Stimulated activated CD4-positive, alpha-beta T cell treated with anti-CD3 and anti-CD28 coated beads, Interleukin-15, amount 100 ng/mL, for 24 hours (primary cell): ENCODE results near the gene MAPKAPK3.
"Not testable (repeated sequence)": the region's sequence is repeated elsewhere in the genome, so short reads cannot be mapped to it uniquely, and the experiment has no call there.

Experiments
- DNase-seq: peaks from one replicate; pipeline ENCODE4 v3.0.0-alpha.2; 2020

The MAPKAPK3 gene

DNA sequence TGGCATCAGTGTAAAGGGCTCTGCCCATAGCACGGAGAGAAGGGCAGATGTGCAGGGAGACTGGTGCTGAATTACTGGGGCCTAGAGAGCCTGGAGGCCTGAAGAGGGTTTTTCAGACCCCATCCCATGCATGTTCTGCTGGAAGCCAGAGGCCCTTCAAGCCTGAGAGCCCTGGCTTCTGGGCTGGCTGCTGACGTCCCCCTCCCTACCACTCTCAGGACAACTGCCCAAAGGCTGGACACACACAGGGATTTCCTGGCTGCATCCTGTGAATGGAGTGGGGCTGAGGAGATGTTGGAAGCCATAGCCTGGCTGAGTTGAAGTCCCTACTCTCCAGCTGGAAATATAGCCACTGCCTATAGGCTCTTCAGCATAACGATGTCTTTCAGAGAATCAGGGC is 40.9 kb downstream of the MAPKAPK3 start:
- no peak for DNase-seq

DNA sequence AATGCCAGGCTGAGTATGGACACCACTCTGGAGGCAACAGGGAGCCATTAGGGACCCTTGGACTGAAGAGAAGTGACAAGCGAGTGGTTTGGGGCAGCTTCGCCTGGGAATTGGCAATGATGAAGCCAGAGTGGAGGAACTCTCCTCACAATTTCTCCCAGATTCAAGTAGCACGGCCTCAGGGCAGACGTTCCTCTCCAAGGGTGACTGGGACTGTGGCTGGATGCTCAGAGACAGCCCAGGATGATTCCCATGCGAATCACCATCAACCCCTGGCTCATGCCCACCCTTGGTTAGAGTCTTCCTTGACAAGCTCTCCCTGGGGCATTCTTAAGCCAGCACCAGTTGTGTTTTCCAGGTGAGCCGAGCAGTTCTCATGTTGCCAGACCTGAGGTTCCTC is 41.5 kb downstream of the MAPKAPK3 start:
- DNase-seq, result no peak

DNA sequence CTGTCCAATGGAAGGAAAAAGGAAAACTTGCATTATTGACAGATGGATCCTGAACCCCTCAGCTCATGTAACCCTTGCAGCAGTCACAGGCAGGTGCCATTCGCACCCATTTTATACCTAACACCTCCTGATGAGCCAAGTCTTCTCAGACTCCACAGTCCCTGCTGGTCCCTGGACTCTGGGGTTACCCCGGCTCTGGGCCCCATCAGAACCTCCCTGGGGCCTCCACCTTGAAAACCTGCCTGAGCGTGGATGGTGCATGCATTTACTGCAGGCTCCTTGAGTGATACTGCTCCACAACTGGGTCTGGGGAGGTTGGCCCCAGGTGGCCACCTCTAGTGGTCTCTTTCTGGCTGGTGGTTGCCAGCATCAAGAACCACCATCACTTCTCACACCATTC is 41.9 kb downstream of the MAPKAPK3 start:
- DNase-seq, result no peak

DNA sequence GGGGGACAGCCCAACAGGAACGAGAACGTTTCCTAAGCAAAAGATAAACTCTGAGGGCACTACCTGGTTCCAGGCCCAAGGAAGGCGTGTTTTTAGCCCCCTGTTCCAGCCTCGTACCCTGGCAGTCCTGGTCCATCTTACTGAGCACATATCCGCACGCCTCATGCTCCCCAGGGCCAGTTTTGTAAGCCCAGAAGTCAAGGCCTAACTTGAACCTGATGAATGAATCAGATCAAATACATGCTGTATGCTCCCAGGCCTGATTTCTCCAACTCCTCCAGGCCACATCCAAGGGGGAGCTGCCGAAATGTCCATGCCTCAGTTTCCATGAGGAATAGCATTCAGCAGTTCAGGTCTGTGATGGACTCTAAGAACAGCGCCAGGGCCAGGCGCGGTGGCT is 43.4 kb downstream of the MAPKAPK3 start:
- no peak for DNase-seq

DNA sequence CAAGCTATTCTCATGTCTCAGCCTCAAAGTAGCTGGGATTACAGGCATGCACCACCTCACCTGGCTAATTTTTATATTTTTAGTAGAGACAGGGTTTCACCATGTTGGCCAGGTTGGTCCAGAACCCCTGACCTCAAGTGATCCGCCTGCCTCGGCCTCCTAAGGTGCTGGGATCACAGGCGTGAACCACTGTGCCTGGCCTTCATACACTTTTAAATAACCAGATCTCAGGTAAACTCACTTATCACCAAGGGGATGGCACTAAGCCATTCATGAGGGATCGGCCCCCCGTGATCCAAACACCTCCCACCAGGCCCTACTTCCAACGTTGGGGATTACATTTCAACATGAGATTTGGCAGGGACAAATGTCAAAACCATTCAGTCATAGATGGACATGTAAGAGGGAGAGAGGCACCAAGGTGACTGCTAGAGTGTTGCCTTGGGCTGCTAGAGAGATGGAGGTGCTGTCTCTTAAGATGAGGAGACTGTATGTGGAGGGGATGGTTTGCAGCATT is 44.4 kb downstream of the MAPKAPK3 start:
- no peak for DNase-seq

DNA sequence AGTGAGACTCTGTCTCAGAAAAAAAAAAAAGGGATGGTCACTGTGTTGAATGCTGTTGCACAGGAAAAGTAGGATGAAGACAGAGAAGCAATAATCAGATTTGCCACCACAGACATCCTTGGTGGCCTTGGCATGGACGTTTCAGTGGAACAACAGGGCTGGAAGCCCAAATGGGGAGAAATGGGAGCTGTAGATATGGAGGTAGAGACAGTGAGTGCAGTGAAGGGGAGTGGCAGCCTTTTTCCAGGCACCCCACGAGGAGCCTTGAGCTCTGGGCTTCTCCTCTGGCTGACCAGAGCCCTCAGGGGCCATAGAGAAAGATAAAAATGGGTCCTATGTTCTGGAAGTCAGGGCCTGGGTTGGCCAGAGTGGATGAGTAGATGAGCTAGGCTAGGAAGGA is 45.5 kb downstream of the MAPKAPK3 start:
- DNase-seq, result no peak

DNA sequence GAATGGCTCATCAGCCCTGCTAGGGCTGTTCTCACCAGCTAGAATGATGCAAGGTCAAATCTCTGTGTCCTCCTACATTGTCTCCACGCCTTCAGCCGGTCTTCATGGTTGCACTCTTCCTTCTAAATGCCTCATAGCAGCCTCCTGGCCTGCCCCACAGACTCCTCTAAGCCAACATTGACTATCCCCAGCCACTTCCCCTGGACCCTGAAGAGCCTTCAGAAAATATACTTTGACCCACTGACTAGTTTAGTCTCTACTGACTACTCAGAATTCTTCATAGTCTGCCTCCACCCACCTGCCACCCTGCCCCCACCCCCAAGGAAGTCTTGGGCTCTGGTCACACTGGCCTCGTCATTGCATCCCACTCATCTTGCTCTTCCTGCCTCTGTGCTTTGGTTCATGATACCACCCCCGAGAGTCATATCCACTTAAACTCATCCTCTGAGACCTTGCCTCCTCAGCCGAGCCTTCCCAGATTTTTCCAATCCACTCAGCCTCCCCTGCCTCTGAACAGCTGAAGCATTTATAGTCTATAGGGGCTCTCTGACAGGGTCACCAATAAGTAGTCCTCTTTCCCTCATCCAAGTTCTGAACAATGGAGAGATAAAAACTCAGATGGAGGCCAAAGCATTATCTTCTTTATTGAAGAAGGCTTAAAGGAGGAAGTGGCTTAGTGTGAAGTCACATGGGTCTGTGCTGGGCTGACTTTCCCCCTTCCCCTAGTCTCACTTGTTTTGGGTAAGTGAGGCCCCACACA is 48.3 kb downstream of the MAPKAPK3 start:
- DNase-seq, result no peak

DNA sequence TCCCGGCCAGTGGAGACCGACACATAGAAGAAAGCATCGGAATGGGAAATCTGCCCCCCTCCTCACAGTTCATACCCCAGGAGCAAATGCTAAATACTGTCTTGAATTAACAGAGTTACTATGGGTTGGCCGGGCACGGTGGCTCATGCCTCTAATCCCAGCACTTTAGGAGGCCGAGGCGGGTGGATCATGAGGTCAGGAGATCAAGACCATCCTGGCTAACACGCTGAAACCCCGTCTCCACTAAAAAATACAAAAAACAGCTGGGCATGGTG is 48.8 kb downstream of the MAPKAPK3 start:
- DNase-seq, result not testable (repeated sequence)

DNA sequence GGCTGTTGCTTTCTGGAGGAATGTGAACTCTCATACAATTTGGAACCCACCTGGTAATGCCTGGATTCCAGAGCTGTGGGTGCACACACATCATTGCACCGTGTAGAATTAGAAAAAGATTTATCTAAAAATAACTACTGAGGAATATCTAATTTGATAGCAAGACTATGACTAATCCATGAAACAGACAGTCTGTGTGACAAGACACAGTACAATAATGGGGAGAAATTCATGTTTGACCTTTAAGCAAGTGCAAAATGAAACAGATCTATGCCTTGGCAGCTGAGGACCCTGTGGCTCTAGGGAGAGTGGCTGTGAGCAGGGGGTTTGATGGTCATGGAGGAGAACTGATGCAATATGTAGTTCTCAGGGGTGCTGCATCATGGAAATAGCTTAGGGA is 49.9 kb downstream of the MAPKAPK3 start:
- DNase-seq, result no peak

DNA sequence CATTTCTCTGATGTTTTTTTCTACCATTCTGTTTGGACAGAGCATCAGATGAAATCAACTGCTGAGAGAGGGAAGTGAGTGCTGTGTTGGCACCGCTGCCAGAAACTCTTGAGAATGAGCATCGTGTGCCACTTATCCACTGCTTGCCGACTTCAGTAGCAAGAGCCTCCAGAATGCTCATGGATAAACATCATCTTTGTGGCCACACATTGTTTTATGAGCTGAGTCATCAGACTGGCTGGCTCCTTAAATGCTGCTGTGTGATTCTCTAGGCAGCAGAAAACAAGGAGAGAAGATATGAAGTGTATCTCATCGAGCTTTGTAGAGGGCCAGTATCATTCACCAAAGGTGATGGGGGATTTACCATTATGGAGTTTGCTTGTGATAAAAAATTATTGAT is 54.4 kb downstream of the MAPKAPK3 start:
- DNase-seq, result no peak

DNA sequence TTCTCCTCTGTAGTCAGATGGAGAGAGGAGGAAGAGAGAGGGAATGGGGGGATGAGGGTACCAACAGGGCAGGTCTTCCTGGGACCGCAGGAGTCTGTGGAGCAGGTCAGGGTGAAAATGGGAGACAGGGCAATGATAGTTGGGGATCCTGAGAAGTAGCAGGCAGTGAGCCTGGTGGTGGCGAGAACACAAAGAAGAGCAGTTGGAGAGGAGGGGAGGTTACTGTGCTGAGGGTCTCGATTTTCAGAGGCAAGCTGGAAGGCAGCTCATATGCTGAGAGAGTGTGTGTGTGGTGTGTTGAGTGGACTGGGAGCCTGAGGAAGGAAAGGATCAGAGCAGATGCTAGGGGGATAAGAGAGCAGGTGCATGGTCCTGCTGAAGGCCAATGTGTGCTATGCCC is 55.7 kb downstream of the MAPKAPK3 start:
- no peak for DNase-seq

DNA sequence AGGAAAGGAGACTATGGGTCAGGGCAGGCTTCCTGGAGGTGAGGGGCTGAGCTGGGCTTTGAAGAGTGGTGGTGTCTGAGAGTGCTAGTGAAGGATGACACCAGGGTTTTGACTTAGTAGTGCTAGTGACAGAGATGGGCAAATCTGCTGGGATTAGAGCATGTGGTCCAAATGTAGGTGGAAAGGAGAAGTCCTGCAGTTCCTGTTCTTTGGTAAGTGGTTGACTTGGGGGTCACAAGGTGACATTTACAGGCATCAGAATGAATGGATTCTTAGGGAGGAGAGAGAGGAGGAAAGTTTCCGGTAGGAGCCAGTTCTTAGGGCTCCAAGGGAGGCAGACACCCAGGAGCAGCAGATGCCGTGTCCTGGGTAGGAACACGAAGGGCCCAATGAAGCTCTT is 57.0 kb downstream of the MAPKAPK3 start:
- no peak for DNase-seq

DNA sequence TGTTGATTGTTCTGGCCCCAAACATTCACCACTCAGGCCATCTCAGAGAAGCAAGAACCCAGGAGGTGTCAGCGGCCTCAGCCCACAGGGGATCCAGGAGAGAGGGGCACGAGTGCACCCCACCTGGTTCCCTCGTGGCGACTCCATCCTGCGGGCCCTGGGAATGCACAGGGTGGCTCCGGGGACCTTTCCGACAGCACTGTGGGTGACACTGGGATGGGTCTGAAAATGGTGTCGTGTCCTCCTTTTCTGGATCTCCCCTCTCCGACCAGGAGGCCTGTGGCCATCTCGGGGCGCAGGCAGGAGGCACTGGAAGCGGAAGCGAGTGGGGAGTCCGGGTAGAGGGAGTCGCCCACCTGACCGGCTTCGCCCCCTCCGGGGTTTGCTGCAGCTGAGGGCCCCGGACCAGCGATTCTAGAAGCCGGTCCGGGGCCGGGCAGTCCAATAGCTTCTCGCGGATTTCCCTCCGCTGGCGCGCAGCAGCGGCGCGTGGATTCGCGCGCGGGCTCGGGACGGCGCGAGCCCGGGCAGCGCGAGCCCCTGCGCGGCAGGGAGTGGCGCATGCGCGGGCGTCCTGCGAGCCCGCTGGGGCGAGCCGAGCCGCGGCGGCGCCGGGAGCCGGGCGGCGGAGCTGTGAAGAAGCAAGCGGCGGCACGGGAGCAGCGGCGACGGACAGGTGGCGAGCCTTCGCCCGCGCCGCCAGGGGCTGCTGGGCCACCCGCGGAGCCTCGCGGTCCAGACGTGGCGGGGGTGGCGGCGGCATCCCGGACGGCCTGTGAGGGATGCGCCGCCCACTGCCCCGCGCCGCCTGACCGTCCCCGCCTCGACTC is 57.6 kb downstream of the MAPKAPK3 start, which contains the start of gene DOCK3:
DOCK3 (plus strand) TSS at position 579 of the 830 bp plus-strand sequence. CDS start 337 bp downstream, outside the sequence.
- DNase-seq, result peak; percentile 74

DNA sequence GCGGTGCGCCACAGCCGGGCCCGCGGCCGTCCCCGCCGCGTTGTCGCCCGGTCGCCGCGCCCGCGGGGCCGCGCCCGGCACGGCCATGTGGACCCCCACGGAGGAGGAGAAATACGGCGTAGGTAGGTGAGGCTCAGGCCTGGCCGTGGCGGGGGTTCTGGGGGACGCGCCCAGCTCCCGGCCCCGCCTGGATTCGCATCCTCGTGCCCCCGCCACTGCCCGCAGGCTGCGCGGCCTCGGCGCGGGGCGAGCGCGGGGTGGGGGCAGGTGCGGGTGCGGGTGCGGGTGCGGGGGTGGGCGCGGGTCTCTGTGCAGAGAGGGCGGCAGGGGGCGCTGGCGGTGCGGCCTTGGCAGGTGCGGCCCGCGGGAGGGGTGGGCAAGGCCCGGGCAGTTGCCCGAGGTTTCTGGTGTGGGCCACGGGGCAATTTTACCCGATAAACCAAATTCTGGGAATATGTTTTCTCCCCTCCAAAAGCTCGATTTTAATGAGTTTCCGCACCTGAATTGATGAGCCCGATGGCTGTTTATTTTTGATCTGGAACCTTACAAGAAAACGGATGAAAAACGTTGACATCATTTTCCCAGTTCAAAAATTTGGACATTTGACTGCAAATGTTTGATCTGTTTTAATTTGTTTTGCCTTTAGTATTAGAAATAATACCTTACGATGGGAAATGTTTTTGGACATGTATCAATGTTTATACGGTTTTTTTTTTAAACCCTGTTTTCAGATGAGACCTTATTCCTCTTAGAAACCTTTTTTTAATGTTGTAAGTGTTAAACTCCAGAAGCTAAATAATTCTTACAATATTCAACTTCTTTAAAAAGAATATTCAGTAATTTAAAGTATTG is 58.5 kb downstream of the MAPKAPK3 start:
- DNase-seq, result peak; percentile 78

DNA sequence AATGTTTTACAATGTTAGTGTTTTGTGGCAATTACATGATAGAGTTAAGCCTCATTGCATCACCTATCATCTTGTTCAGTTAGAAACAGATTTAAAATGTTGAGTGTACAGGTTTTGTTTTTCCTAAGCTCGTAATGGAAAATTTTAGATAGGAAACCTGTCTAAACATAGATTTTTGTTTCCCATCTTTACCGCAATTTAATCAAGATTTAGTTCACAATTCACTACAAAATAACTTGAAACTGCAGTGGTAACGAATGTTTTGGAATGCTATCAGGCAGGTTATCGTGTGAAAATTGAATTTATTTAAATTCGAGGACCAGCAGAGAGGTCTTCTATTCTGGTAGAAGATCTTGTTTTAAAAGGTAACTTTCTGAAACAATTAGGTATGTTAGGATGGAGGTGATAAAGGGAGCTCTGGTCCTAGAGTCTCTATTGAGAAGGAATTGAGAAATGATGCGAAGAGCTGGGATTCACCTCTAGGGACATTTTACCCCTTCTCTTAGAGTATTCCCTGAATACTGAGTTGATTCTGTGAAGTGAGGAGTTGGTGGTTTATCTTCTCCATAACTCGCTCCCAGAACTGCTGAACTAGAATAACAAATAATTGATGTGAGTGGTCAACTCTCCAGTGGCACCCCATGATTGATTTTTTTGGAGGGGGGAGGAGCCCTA is 59.2 kb downstream of the MAPKAPK3 start:
- DNase-seq, result no peak

DNA sequence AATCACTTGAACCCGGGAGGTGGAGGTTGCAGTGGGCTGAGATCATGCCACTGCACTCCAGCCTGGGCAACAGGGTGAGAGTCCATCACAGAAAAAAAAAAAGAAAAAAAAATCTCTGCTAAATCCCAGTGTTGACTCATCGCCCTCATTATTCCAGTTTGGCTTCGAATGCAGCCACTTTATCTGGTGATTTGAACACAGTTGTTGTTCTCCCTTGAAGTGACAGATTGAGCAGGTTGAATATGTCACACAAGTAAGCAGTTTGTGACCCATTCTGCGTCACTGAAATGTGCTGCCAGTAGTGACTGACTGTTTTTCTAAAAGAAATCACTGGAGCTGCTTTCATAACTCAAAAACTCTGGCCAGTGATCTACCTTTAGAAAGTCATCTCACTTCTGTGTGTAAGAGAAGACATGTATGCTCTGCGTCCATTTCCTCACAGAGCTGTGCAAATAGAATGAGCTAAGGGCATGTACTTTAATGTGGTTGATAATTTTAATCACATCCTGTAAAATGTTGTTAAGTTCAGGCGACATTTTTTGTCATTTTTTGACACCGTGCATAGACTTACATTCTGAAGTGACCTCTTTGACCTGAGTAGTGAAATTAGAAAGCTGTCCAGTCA is 70.3 kb downstream of the MAPKAPK3 start:
- no peak for DNase-seq

DNA sequence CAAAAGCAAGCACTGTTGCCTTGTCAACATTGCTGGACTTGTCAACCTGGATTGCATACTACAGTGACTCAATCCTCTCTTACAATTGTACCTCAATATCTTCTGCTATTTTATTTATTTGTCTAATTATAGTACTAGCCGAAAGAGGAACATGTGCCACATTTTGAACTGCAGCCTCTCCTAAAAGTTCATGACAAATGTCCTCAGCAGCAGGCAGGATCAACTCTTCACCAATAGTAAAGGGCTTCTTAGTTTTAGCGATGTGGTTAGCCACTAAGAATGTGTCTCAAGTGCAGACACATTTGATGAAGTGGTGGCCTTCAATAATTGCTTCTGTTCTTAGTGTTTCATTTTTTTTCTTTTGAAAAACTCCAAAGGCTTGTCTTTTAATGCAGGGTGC is 71.0 kb downstream of the MAPKAPK3 start:
- DNase-seq, result no peak

DNA sequence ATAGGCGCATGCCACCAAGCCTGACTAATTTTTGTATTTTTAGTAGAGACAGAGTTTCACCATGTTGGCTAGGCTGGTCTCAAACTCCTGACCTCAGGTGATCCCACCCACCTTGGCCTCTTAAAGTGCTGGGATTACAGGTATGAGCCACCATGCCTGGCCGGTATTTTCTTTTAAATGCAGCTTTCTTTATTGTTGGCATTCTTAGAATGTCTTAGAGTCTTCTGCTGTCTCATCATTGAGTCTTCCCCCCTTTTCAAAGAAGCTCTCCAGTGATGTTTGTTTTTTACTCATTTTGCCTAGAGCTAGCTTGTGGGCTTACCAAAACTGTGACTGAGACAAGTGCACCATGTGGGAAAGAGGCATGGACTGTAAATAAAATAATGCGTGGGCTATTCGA is 71.7 kb downstream of the MAPKAPK3 start:
- DNase-seq, result not testable (repeated sequence)

DNA sequence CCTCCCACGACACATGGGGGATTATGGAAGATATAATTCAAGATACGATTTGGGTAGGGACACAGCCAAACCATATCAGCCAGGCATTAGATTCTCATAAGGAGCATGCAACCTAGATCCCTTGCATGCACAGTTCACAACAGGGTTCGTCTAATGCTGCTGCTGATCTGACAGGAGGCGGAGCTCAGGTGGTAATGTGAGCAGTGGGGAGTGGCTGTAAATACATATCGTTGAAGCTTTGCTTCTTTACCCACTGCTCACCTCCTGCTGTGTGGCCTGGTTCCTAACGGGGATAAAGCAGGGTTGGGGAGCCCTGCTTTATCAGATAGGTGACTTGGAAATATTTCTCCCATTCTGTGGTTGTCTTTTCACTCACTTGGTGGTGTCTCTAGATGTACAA is 72.6 kb downstream of the MAPKAPK3 start:
- no peak for DNase-seq

DNA sequence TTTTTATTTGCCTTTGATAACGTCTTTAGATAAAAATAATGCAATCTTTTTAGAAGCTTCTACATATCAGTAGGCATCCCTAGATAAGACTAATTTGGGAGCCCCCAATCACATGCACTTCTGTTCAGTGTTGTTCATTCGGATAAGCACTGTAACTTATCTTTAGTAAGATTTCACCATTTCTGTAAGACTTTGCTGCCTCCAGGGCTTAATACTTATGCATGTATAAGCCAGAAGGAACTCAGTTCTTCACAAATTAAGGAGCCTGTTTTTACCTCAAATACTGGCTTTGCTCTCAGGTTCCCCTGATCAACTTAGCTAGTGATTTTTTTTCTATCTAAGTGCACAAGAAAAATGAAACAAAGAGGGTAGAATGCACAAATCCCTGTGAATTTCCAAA is 78.1 kb downstream of the MAPKAPK3 start:
- DNase-seq, result no peak

DNA sequence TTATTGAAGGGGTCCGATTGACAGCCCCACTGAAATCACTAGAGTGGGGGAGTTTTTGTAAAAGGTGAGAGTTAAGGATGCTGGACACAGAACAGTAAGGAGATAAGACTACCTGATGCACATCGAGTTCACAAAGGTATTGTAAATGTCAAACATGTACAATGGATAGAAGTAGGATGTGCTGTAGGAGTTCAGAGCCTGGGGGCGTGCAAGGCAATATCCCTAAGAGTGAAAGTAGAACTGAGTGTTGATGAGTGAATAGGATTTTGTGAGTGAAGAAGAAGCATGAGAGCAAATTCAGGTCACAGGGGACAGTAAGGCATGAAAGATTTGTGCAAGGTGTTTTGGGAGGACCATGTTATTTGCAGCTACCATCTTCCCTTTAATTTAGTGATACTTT is 79.3 kb downstream of the MAPKAPK3 start:
- no peak for DNase-seq

DNA sequence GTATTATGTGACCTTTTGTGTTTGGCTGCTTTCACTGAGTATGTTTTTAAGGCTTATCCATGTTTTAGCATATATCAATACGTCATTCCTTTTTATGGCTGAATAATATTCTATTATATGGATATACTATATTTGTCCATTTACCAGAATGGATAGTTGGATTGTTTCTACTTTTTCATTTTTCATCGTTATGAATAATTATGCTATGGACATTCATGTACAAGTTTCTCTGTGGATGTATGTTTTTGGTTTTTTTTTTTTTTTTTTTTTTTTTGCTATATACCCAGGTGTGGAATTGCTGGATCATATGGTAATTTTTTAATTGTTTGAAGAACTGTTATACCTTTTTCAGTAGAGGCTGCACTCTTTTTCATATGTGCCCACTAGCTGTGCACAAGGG is 81.3 kb downstream of the MAPKAPK3 start:
- no peak for DNase-seq
